H1 (cell line): ENCODE results near the gene ELMO1. TPM values are rescaled to one million over a fixed set of nuclear protein-coding genes. Genes with fewer than 3 reads are reported as not detected.

Experiments used
- CTCF ChIA-PET: fragments of 300-600 bp; sonication (Branson Sonifier 250); formaldehyde crosslinking; loops from one replicate; lab custom pipeline; 2021; ENCODE audit not compliant: partially characterized antibody; lab: Charles Lee
- POLR2A ChIA-PET: fragments of 300-600 bp; sonication (Branson Sonifier 250); formaldehyde crosslinking; loops from one replicate; lab custom pipeline; 2021; ENCODE audit warnings: inconsistent platforms; ENCODE audit not compliant: partially characterized antibody; lab: Charles Lee
- DNase-seq, 2 experiments: peaks; one replicate each; pipeline versions ENCODE4 v3.0.0 to v3.0.0-alpha.2; 2010 to 2022; ENCODE audit warnings: low spot score in 2 of 2, low read depth in 1 of 2, mixed read lengths in 1 of 2
- FAIRE-seq: peaks from 2 replicates; lab custom pipeline; 2011; peaks lifted over from hg19 to GRCh38; lab: Jason Lieb, UNC
- H2AFZ ChIP-seq: 2 replicates; pipeline ENCODE4 v1.8.1; 2012; ENCODE audit warnings: low read length, inconsistent platforms
- H2AK5ac ChIP-seq: 2 replicates; pipeline ENCODE4 v1.6.1; 2013; ENCODE audit warnings: low read depth, low read length
- H2BK120ac ChIP-seq: replicated peaks from 2 replicates; pipeline ENCODE3; 2013; ENCODE audit warnings: low read depth, low read length, inconsistent platforms
- H2BK12ac ChIP-seq: 2 replicates; pipeline ENCODE4 v1.6.1; 2013; ENCODE audit warnings: low read depth, low read length
- H2BK15ac ChIP-seq: 2 replicates; pipeline ENCODE4 v1.6.1; 2013; ENCODE audit warnings: low read length
- H2BK20ac ChIP-seq: 2 replicates; pipeline ENCODE4 v1.6.1; 2013; ENCODE audit warnings: low read length
- H2BK5ac ChIP-seq: 2 replicates; pipeline ENCODE4 v1.6.1; 2013; ENCODE audit warnings: low read depth, low read length
- H3K14ac ChIP-seq: 2 replicates; pipeline ENCODE4 v1.6.1; 2013; ENCODE audit warnings: inconsistent platforms; ENCODE audit not compliant: insufficient read length
- H3K18ac ChIP-seq: 2 replicates; pipeline ENCODE4 v1.6.1; 2013; ENCODE audit warnings: low read length; ENCODE audit errors: extremely low read depth
- H3K23ac ChIP-seq: 2 replicates; pipeline ENCODE4 v1.6.1; 2013; ENCODE audit warnings: inconsistent platforms; ENCODE audit not compliant: insufficient read length
- H3K23me2 ChIP-seq: 2 replicates; pipeline ENCODE4 v1.6.1; 2013; ENCODE audit warnings: low read depth, low read length
- H3K27ac ChIP-seq: 2 replicates; pipeline ENCODE4 v1.6.1; 2011; ENCODE audit warnings: low read depth, low read length, inconsistent platforms
- H3K27me3 ChIP-seq, 4 experiments: replicated peaks in 1 of 4; 1 replicate in 1 of 4; 2 replicates in 3 of 4; pipeline versions ENCODE4 v1.6.1 to v1.8.1; 2011 to 2013; ENCODE audit warnings: low read length in 3 of 4, mild to moderate bottlenecking in 3 of 4, inconsistent platforms in 2 of 4, mixed read lengths in 2 of 4, moderate library complexity in 1 of 4; ENCODE audit not compliant: control insufficient read depth in 3 of 4, insufficient read depth in 3 of 4; ENCODE audit errors: extremely low read depth in 1 of 4
- H3K36me3 ChIP-seq, 4 experiments: 2 replicates each; pipeline versions ENCODE4 v1.6.1 to v1.8.1; 2011 to 2013; ENCODE audit warnings: mild to moderate bottlenecking in 4 of 4, low read length in 3 of 4, moderate library complexity in 2 of 4, control low read depth in 1 of 4, inconsistent platforms in 1 of 4; ENCODE audit not compliant: insufficient read depth in 4 of 4, control insufficient read depth in 2 of 4
- H3K4ac ChIP-seq: replicated peaks from 2 replicates; pipeline ENCODE3; 2013; ENCODE audit warnings: low read length, low read depth, mixed read lengths, inconsistent platforms; ENCODE audit not compliant: insufficient read length
- H3K4me1 ChIP-seq, 4 experiments: replicated peaks in 1 of 4; 1 replicate in 1 of 4; 2 replicates in 3 of 4; pipeline versions ENCODE4 v1.6.1 to v1.8.1; 2011 to 2013; ENCODE audit warnings: low read length in 3 of 4, inconsistent platforms in 2 of 4, mixed read lengths in 1 of 4; ENCODE audit not compliant: insufficient read depth in 4 of 4, control insufficient read depth in 3 of 4
- H3K4me2 ChIP-seq, 2 experiments: 2 replicates each; pipeline versions ENCODE4 v1.6.1 to v1.8.1; 2011 to 2013; ENCODE audit warnings: low read depth in 2 of 2, low read length in 2 of 2, control low read depth in 1 of 2, inconsistent platforms in 1 of 2, mild to moderate bottlenecking in 1 of 2; ENCODE audit not compliant: insufficient read depth in 1 of 2
- H3K4me3 ChIP-seq, 4 experiments: fragments of 200-600, 300-600 bp in 1 of 4; sonication (generic), shearing (Covaris generic), sonication (Bioruptor Twin) in 1 of 4; 2 replicates each; pipeline versions ENCODE4 v1.5.1 to v1.8.1; 2011 to 2016; ENCODE audit warnings: low read length in 4 of 4, low read depth in 3 of 4, control low read depth in 2 of 4, inconsistent platforms in 2 of 4, mild to moderate bottlenecking in 2 of 4, mixed read lengths in 1 of 4, moderate library complexity in 1 of 4; ENCODE audit not compliant: insufficient read depth in 2 of 4; ENCODE audit errors: extremely low read depth in 1 of 4
- H3K56ac ChIP-seq: replicated peaks from 2 replicates; pipeline ENCODE3; 2013; ENCODE audit warnings: low read depth, mild to moderate bottlenecking, mixed read lengths, low read length, inconsistent platforms; ENCODE audit not compliant: insufficient read length
- H3K79me1 ChIP-seq: 2 replicates; pipeline ENCODE4 v1.6.1; 2013; ENCODE audit warnings: low read depth, low read length, control low read depth
- H3K79me2 ChIP-seq, 2 experiments: 2 replicates each; pipeline versions ENCODE4 v1.6.1 to v1.8.1; 2012 to 2013; ENCODE audit warnings: low read length in 2 of 2, mild to moderate bottlenecking in 2 of 2, inconsistent platforms in 1 of 2; ENCODE audit not compliant: insufficient read depth in 2 of 2, control insufficient read depth in 1 of 2
- H3K9ac ChIP-seq, 4 experiments: replicated peaks in 1 of 4; 1 replicate in 1 of 4; 2 replicates in 3 of 4; pipeline versions ENCODE4 v1.6.1 to v1.8.1; 2011 to 2013; ENCODE audit warnings: low read depth in 3 of 4, low read length in 3 of 4, control low read depth in 2 of 4, mild to moderate bottlenecking in 2 of 4, moderate library complexity in 2 of 4, inconsistent platforms in 1 of 4; ENCODE audit errors: extremely low read depth in 1 of 4
- H3K9me3 ChIP-seq, 2 experiments: 2 replicates each; pipeline versions ENCODE4 v1.6.1 to v1.8.1; 2012 to 2013; ENCODE audit warnings: mild to moderate bottlenecking in 2 of 2, moderate library complexity in 2 of 2, control low read depth in 1 of 2, inconsistent platforms in 1 of 2, low read depth in 1 of 2, low read length in 1 of 2, mixed read lengths in 1 of 2; ENCODE audit not compliant: insufficient read depth in 2 of 2
- H4K20me1 ChIP-seq, 2 experiments: replicated peaks in 1 of 2; 2 replicates each; pipeline versions ENCODE3 to v1.8.1; 2011 to 2013; ENCODE audit warnings: inconsistent platforms in 2 of 2, low read length in 2 of 2, mild to moderate bottlenecking in 1 of 2; ENCODE audit not compliant: insufficient read depth in 2 of 2, control insufficient read depth in 1 of 2
- H4K5ac ChIP-seq: 2 replicates; pipeline ENCODE4 v1.6.1; 2013; ENCODE audit warnings: low read length, low read depth, mixed read lengths, inconsistent platforms; ENCODE audit not compliant: insufficient read length
- H4K8ac ChIP-seq: 2 replicates; pipeline ENCODE4 v1.8.0; 2013; ENCODE audit warnings: mild to moderate bottlenecking, moderate library complexity, low read length, inconsistent platforms; ENCODE audit not compliant: insufficient read depth; ENCODE audit errors: extremely low read depth
- H4K91ac ChIP-seq: replicated peaks from 2 replicates; pipeline ENCODE3; 2013; ENCODE audit warnings: low read length, mixed read lengths, inconsistent platforms; ENCODE audit not compliant: insufficient read length
- GABPA ChIP-seq: IDR thresholded peaks from 2 replicates; pipeline ENCODE4 v1.6.1; 2011; ENCODE audit warnings: mild to moderate bottlenecking, low read length, moderate library complexity, borderline replicate concordance; ENCODE audit not compliant: insufficient read depth
- SUZ12 ChIP-seq: fragments of 200-600 bp; sonication (generic); IDR thresholded peaks from 2 replicates; pipeline ENCODE4 v1.6.1; 2012; ENCODE audit warnings: mild to moderate bottlenecking, inconsistent platforms, low read length, moderate library complexity, mixed read lengths
- WGBS, 2 experiments: shearing (Covaris generic) in 1 of 2; methylation state at CpG; one replicate each; pipeline versions ENCODE4 v1.1.6 to v1.1.7; 2013 to 2015; ENCODE audit warnings: low lambda C conversion rate in 2 of 2, mixed read lengths in 2 of 2, inconsistent platforms in 1 of 2, low coverage in 1 of 2, missing lambda C conversion rate in 1 of 2; ENCODE audit not compliant: insufficient replicate concordance in 2 of 2, insufficient coverage in 1 of 2, insufficient read length in 1 of 2; ENCODE audit errors: extremely low coverage in 1 of 2, missing lambda C conversion rate in 1 of 2; 5-methylcytosine and 5-hydroxymethylcytosine counted together
- polyA plus RNA-seq, 7 experiments: library from polyadenylated mRNA; depleted of rRNA in 3 of 7; stranded (reverse) in 5 of 7; unstranded in 2 of 7; fragments of >200 nt in 5 of 7; fragments of 200-250 nt in 2 of 7; gene quantifications; 1 replicate in 5 of 7; 2 replicates in 1 of 7; 4 replicates in 1 of 7; pipeline versions ENCODE4 v1.2.1 to v1.2.3, GENCODE V29; 2011 to 2013; ENCODE audit warnings: missing spikeins in 2 of 7, mixed read lengths in 2 of 7
- total RNA-seq: library from RNA; stranded (reverse); fragmentation: NEBNext Ultra II Directional; extraction: Animal tissue kit (Norgen Biotek cat#: 25700); gene quantifications from 2 replicates; pipeline ENCODE4 v1.2.1, GENCODE V29; 2021

The ELMO1 gene
- total and polyA plus RNA-seq, 2 of the 8 experiments (the other 6 are each of a cell fraction or from before 2014, with no cell fraction given) = 18.4 to 21.0 TPM

- no peaks in the 10 kb centered on the region for H3K23me2 ChIP-seq
- H3K9me3 ChIP-seq = no peaks in the 10 kb centered on the region
- no peak overlapping the region for H2BK120ac ChIP-seq
- no peak overlapping the region for H3K4me3 ChIP-seq
- no peaks in the 10 kb centered on the region for H3K27me3 ChIP-seq
- H2BK12ac ChIP-seq = no peak overlapping the region
- H3K79me2 ChIP-seq = no peaks in the 10 kb centered on the region; a peak in 1 of 4 replicates
- no peak overlapping the region for H4K8ac ChIP-seq
- H3K4me2 ChIP-seq = no peak overlapping the region
- no peak overlapping the region for H3K23ac ChIP-seq
- CTCF ChIA-PET = no interaction called here
- no peak overlapping the region for H3K27ac ChIP-seq
- WGBS, 2 experiments = 66% methylated on average over 5 of the region's 5 CpGs; no CpG with 5 or more reads in 1 of the 2 experiments
- no peaks in the 10 kb centered on the region for H4K20me1 ChIP-seq
- H2BK15ac ChIP-seq = no peak overlapping the region
- no peak overlapping the region for H2AFZ ChIP-seq
- no peak overlapping the region for H2AK5ac ChIP-seq
- DNase-seq (no peak), FAIRE-seq (no peak)
- H3K9ac ChIP-seq = no peak overlapping the region
- no peak overlapping the region for H3K14ac ChIP-seq
- POLR2A ChIA-PET = no interaction called here
- no peak overlapping the region for H3K56ac ChIP-seq
- no peak overlapping the region for H3K18ac ChIP-seq
- H2BK20ac ChIP-seq = no peak overlapping the region
- no peaks in the 10 kb centered on the region; a peak in 1 of 8 replicates for H3K36me3 ChIP-seq
- no peak overlapping the region for H4K91ac ChIP-seq
- TF ChIP-seq SUZ12 (no peak), GABPA (no peak)
- H3K79me1 ChIP-seq = no peaks in the 10 kb centered on the region
- no peak overlapping the region for H4K5ac ChIP-seq
- H3K4ac ChIP-seq = no peak overlapping the region
- no peak overlapping the region for H2BK5ac ChIP-seq
- H3K4me1 ChIP-seq = no peaks in the 10 kb centered on the region
These were observed 23.2 kb downstream of the ELMO1 start for GRCh38 chr7:37425498-37425897.
